Effector CD4-positive, alpha-beta T cell (primary cell): ENCODE results near the gene GAGE2A. TPM values are rescaled to one million over a fixed set of nuclear protein-coding genes. Genes with fewer than 3 reads are reported as not detected.
"Not testable (repeated sequence)": the region's sequence is repeated elsewhere in the genome, so short reads cannot be mapped to it uniquely, and the experiment has no call there.

Experiments
- DNase-seq: peaks from one replicate; pipeline ENCODE4 v3.0.0-alpha.2; 2020
- total RNA-seq: gene quantifications from one replicate; lab custom pipeline; 2026; lab: John Stamatoyannopoulos, UW

GAGE2A gene
- total RNA-seq: not detected

GRCh38 chrX:49589196-49589595 lies at the start of gene GAGE2A:
Gene GAGE2A (plus strand): TSS chrX:49589496. CDS start chrX:49590651, 1,155 bp downstream.
- not testable (repeated sequence) for DNase-seq

- not testable (repeated sequence) for DNase-seq
These were observed 47.9 kb upstream of the GAGE2A start, which contains the start of gene GAGE12D for GRCh38 chrX:49541433-49541832. Gene GAGE12D (plus strand): TSS chrX:49541733. CDS start chrX:49542888, 1,155 bp downstream.

GRCh38 chrX:49550989-49551388 lies 38.3 kb upstream of the GAGE2A start, which contains the start of gene GAGE12E:
Gene GAGE12E (plus strand): TSS chrX:49551289. CDS start chrX:49552444, 1,155 bp downstream.
- not testable (repeated sequence) for DNase-seq

- not testable (repeated sequence) for DNase-seq
These were observed 28.8 kb upstream of the GAGE2A start, which contains the start of gene GAGE12F for GRCh38 chrX:49560542-49560941. Gene GAGE12F (plus strand): TSS chrX:49560842. CDS start chrX:49561997, 1,155 bp downstream.

GRCh38 chrX:49568728-49569127 lies 20.6 kb upstream of the GAGE2A start:
- not testable (repeated sequence) for DNase-seq

GRCh38 chrX:49569152-49569551 lies 20.1 kb upstream of the GAGE2A start:
- DNase-seq: not testable (repeated sequence)

GRCh38 chrX:49570100-49570499 lies 19.2 kb upstream of the GAGE2A start, which contains the start of gene GAGE12G:
Gene GAGE12G (plus strand): TSS chrX:49570400. CDS start chrX:49571555, 1,155 bp downstream.
- DNase-seq: not testable (repeated sequence)

- DNase-seq: not testable (repeated sequence)
These were observed 9.6 kb upstream of the GAGE2A start, which contains the start of gene GAGE12H for GRCh38 chrX:49579649-49580048. Gene GAGE12H (plus strand): TSS chrX:49579949. CDS start chrX:49581104, 1,155 bp downstream.

- peak; percentile 15 for DNase-seq
These were observed 628 bp downstream of the GAGE2A start for GRCh38 chrX:49589769-49590478.

GRCh38 chrX:49590488-49590887 lies 1.2 kb downstream of the GAGE2A start:
- DNase-seq: not testable (repeated sequence)

GRCh38 chrX:49598720-49599119 lies 9.4 kb downstream of the GAGE2A start, which contains the start of gene GAGE1:
Gene GAGE1 (plus strand): TSS chrX:49599020. CDS start chrX:49600175, 1,155 bp downstream.
- not testable (repeated sequence) for DNase-seq

- DNase-seq: no peak
These were observed 21.5 kb downstream of the GAGE2A start for GRCh38 chrX:49610718-49611310.

- DNase-seq: no peak
These were observed 29.3 kb downstream of the GAGE2A start for GRCh38 chrX:49618574-49618973.

- no peak for DNase-seq
These were observed 37.9 kb downstream of the GAGE2A start for GRCh38 chrX:49627086-49627777.

GRCh38 chrX:49644991-49645637 lies 55.8 kb downstream of the GAGE2A start:
- no peak for DNase-seq
